K562 (cell line): ENCODE results near the gene BASP1. TPM values are rescaled to one million over a fixed set of nuclear protein-coding genes. Genes with fewer than 3 reads are reported as not detected.

ENCODE experiments used
- NCOA2 ChIP-seq, 2 experiments: fragments of 450-650 bp; IDR thresholded peaks; 2 replicates each; pipeline ENCODE4 v1.6.1; 2018; ENCODE audit warnings: mild to moderate bottlenecking in 2 of 2, moderate library complexity in 1 of 2; ENCODE audit not compliant: partially characterized antibody in 2 of 2
- NELFE ChIP-seq: IDR thresholded peaks from 2 replicates; pipeline ENCODE4 v1.6.1; 2011; ENCODE audit warnings: mild to moderate bottlenecking; ENCODE audit not compliant: insufficient read depth, insufficient read length
- NFYB ChIP-seq: IDR thresholded peaks from 2 replicates; pipeline ENCODE4 v1.6.1; 2011; ENCODE audit warnings: mild to moderate bottlenecking, moderate library complexity; ENCODE audit not compliant: insufficient read length; ENCODE audit errors: extremely low read depth
- PML ChIP-seq: IDR thresholded peaks from 2 replicates; pipeline ENCODE4 v1.6.1; 2012; ENCODE audit warnings: low read length, inconsistent platforms
- ZNF436 ChIP-seq: fragments of 250-450, 450-650 bp; sonication (Bioruptor Pico); formaldehyde crosslinking; IDR thresholded peaks from 2 replicates; pipeline ENCODE4 v1.7.0; 2020; ENCODE audit warnings: mild to moderate bottlenecking
- ZNF695 ChIP-seq: fragments of 450-650 bp; formaldehyde crosslinking; IDR thresholded peaks from 2 replicates; pipeline ENCODE4 v1.4.0; 2020; ENCODE audit warnings: mild to moderate bottlenecking, moderate library complexity
- ZSCAN29 ChIP-seq: fragments of 450-650 bp; IDR thresholded peaks from 2 replicates; pipeline ENCODE4 v1.6.1; 2017
- polyA plus RNA-seq, 8 experiments: library from polyadenylated mRNA; depleted of rRNA in 4 of 8; stranded (reverse) in 5 of 8; unstranded in 3 of 8; fragments of >200 nt; fragmentation: Nextera tagmentation in 2 of 8; fragmentation: Illumina TruSeq in 1 of 8; extraction: Ambion mirVana in 2 of 8; extraction: Trizol in 1 of 8; gene quantifications; 2 replicates each; pipeline versions ENCODE4 v1.2.1 to v1.2.3, GENCODE V29; 2011 to 2014; ENCODE audit warnings: inconsistent platforms in 1 of 8, missing spikeins in 1 of 8
- total RNA-seq, 7 experiments: library from RNA; depleted of rRNA in 6 of 7; stranded (reverse); fragments of >200 nt in 6 of 7; fragmentation: Illumina TruSeq in 2 of 7; extraction: Trizol in 2 of 7; gene quantifications; 2 replicates each; pipeline versions ENCODE4 v1.2.1 to v1.2.3, GENCODE V29; 2011 to 2021; ENCODE audit warnings: low replicate concordance in 1 of 7
- TF ChIP-seq, protein P1 (sequence below), 2 experiments: fragments of 450-650 bp; IDR thresholded peaks; 2 replicates each; pipeline ENCODE4 v1.6.1; 2016; ENCODE audit warnings: mild to moderate bottlenecking in 2 of 2, borderline replicate concordance in 1 of 2, low read depth in 1 of 2, moderate library complexity in 1 of 2
- TF ChIP-seq, protein P2 (sequence below), 2 experiments: fragments of 250-450 bp in 1 of 2; fragments of 450-650 bp in 1 of 2; sonication (Bioruptor Pico) in 1 of 2; IDR thresholded peaks; 2 replicates each; pipeline versions ENCODE4 v1.6.1 to v1.8.0; 2016 to 2021; ENCODE audit warnings: mild to moderate bottlenecking in 2 of 2, moderate library complexity in 2 of 2, missing compliant biosample characterization in 1 of 2, missing genetic modification characterization in 1 of 2
- TF ChIP-seq, protein P3 (sequence below): sonication (generic); formaldehyde crosslinking; IDR thresholded peaks from 2 replicates; pipeline ENCODE4 v1.8.0; 2022; ENCODE audit warnings: missing genetic modification reagents, mild to moderate bottlenecking, moderate library complexity, borderline replicate concordance
- TF ChIP-seq, protein P4 (sequence below): sonication (generic); formaldehyde crosslinking; IDR thresholded peaks from 2 replicates; pipeline ENCODE4 v1.8.1; 2022; ENCODE audit warnings: missing genetic modification reagents

Gene BASP1
- total and polyA plus RNA-seq, 9 of the 15 experiments (the other 6 are each of a cell fraction or from before 2014, with no cell fraction given): 0.22 TPM; not detected in 8

DNA sequence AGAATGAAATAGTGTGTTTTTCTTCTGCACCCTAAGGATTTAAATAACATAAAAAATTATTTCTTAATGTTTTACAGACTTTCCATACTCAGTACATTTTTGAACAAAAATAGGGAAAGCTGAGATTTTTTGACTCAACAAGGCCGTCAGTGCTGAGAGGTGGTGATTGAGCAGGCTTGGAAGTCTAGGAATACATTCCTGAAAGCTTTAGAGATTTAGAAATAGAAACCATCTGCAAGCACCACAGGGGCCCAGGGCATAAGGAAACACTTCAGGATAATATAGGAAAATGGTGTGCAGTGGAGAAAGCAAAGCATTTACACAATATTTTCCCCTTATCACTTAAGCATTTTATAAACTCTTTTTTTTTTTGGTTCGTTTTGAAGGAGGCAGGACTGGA, 5.2 kb downstream of the BASP1 start (continued):
- TF ChIP-seq, protein P1, sequence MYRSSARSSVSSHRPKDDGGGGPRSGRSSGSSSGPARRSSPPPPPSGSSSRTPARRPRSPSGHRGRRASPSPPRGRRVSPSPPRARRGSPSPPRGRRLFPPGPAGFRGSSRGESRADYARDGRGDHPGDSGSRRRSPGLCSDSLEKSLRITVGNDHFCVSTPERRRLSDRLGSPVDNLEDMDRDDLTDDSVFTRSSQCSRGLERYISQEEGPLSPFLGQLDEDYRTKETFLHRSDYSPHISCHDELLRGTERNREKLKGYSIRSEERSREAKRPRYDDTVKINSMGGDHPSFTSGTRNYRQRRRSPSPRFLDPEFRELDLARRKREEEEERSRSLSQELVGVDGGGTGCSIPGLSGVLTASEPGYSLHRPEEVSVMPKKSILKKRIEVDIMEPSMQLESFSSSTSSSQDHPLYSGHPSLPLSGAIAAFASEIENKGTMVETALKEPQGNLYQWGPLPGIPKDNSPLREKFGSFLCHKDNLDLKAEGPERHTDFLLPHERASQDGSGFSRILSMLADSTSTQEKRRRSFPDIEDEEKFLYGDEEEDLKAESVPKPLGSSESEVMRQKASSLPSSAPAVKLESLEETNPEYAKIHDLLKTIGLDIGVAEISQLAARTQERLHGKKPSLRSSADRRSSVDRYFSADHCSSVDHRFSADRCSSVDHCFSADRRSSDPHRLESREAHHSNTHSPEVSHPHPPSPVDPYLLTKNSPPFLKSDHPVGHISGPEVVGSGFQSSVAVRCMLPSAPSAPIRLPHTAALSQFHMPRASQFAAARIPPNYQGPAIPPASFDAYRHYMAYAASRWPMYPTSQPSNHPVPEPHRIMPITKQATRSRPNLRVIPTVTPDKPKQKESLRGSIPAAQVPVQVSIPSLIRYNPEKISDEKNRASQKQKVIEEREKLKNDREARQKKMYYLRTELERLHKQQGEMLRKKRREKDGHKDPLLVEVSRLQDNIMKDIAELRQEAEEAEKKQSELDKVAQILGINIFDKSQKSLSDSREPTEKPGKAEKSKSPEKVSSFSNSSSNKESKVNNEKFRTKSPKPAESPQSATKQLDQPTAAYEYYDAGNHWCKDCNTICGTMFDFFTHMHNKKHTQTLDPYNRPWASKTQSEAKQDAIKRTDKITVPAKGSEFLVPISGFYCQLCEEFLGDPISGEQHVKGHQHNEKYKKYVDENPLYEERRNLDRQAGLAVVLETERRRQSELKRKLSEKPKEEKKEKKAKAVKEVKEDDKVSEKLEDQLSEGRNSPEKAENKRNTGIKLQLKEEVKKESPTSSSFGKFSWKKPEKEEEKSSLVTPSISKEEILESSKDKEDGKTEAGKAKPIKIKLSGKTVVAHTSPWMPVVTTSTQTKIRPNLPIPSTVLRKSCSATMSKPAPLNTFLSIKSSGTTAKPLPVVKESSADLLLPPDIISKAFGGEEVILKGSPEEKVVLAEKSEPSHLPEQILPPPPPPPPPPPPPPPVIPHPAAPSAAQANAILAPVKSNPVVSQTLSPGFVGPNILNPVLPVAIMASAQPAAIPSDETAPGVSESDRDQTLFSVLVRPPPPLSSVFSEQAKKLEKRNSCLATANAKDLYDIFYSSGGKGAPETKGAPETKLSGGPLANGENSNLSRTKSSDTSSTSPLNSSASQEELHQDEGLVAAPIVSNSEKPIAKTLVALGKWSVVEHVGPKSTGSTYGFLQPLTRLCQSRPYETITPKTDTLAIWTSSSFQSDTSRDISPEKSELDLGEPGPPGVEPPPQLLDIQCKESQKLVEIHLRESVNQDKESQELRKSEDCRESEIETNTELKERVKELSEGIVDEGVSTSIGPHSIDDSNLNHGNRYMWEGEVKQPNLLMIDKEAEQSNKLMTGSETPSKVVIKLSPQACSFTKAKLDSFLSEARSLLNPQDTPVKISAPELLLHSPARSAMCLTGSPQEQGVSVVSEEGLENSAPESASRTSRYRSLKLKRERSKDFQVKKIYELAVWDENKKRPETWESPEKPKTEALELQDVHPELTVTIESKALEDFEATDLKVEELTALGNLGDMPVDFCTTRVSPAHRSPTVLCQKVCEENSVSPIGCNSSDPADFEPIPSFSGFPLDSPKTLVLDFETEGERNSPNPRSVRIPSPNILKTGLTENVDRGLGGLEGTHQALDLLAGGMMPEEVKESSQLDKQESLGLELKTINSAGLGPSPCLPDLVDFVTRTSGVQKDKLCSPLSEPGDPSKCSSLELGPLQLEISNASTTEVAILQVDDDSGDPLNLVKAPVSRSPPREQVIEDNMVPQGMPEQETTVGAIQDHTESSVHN (IDR thresholded peaks at IDR 0.05; ENCODE audit: borderline replicate concordance in 1 of 2, low read depth in 1 of 2): no peak
- no peak for TF ChIP-seq ZSCAN29
- TF ChIP-seq, protein P2, sequence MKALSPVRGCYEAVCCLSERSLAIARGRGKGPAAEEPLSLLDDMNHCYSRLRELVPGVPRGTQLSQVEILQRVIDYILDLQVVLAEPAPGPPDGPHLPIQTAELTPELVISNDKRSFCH (CRISPR knock-in tag; IDR thresholded peaks at IDR 0.05): no peak
- TF ChIP-seq, protein P2 (tag; IDR thresholded peaks at IDR 0.05): no peak
- no peak for TF ChIP-seq ZNF436 (CRISPR knock-in tag)
- no peak for TF ChIP-seq NCOA2 (IDR thresholded peaks at IDR 0.05; ENCODE audit: partially characterized antibody in 2 of 2)
- no peak for TF ChIP-seq NFYB
- TF ChIP-seq, protein P3, sequence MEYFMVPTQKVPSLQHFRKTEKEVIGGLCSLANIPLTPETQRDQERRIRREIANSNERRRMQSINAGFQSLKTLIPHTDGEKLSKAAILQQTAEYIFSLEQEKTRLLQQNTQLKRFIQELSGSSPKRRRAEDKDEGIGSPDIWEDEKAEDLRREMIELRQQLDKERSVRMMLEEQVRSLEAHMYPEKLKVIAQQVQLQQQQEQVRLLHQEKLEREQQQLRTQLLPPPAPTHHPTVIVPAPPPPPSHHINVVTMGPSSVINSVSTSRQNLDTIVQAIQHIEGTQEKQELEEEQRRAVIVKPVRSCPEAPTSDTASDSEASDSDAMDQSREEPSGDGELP: no peak
- TF ChIP-seq ZNF695: no peak
- TF ChIP-seq, protein P4, sequence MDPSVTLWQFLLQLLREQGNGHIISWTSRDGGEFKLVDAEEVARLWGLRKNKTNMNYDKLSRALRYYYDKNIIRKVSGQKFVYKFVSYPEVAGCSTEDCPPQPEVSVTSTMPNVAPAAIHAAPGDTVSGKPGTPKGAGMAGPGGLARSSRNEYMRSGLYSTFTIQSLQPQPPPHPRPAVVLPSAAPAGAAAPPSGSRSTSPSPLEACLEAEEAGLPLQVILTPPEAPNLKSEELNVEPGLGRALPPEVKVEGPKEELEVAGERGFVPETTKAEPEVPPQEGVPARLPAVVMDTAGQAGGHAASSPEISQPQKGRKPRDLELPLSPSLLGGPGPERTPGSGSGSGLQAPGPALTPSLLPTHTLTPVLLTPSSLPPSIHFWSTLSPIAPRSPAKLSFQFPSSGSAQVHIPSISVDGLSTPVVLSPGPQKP: no peak
- TF ChIP-seq PML: no peak
- TF ChIP-seq NELFE: no peak
